H9 (cell line): ENCODE data around the gene FOXB1. TPM values are rescaled to one million over a fixed set of nuclear protein-coding genes. Genes with fewer than 3 reads are reported as not detected.

Source experiments
- DNase-seq: peaks from one replicate; pipeline ENCODE4 v3.0.0-alpha.2; 2017
- H2AFZ ChIP-seq: one replicate; pipeline ENCODE4 v1.6.1; 2013; ENCODE audit warnings: mild to moderate bottlenecking, low read length, control low read depth, moderate library complexity
- H2AK5ac ChIP-seq: 2 replicates; pipeline ENCODE4 v1.6.1; 2013; ENCODE audit warnings: low read length, control low read depth, mixed read lengths; ENCODE audit not compliant: insufficient read length
- H2BK120ac ChIP-seq: one replicate; pipeline ENCODE4 v1.6.1; 2013; ENCODE audit warnings: low read depth, mild to moderate bottlenecking, low read length, control low read depth, inconsistent platforms; ENCODE audit not compliant: poor library complexity, severe bottlenecking
- H2BK12ac ChIP-seq: 2 replicates; pipeline ENCODE4 v1.6.1; 2013; ENCODE audit warnings: low read length, control low read depth, mixed read lengths, low read depth; ENCODE audit not compliant: insufficient read length
- H2BK15ac ChIP-seq: 2 replicates; pipeline ENCODE4 v1.6.1; 2013; ENCODE audit warnings: low read depth, low read length, control low read depth
- H2BK20ac ChIP-seq: one replicate; pipeline ENCODE4 v1.6.1; 2013; ENCODE audit warnings: low read depth, mild to moderate bottlenecking, low read length, control low read depth, inconsistent platforms; ENCODE audit not compliant: poor library complexity, severe bottlenecking
- H2BK5ac ChIP-seq: 2 replicates; pipeline ENCODE4 v1.6.1; 2013; ENCODE audit warnings: low read length, control low read depth, mixed read lengths; ENCODE audit not compliant: insufficient read length
- H3K14ac ChIP-seq: 2 replicates; pipeline ENCODE4 v1.6.1; 2013; ENCODE audit warnings: low read length, control low read depth; ENCODE audit not compliant: insufficient read depth
- H3K18ac ChIP-seq: 2 replicates; pipeline ENCODE4 v1.6.1; 2013; ENCODE audit warnings: low read depth, mild to moderate bottlenecking, mixed read lengths, low read length, control low read depth; ENCODE audit not compliant: insufficient read length
- H3K23ac ChIP-seq: 2 replicates; pipeline ENCODE4 v1.6.1; 2013; ENCODE audit warnings: low read length, control low read depth, mixed read lengths, low read depth; ENCODE audit not compliant: insufficient read length
- H3K23me2 ChIP-seq: 2 replicates; pipeline ENCODE4 v1.6.1; 2013; ENCODE audit warnings: low read depth, mild to moderate bottlenecking, mixed read lengths, low read length, control low read depth; ENCODE audit not compliant: insufficient read length, poor library complexity, severe bottlenecking
- H3K27ac ChIP-seq: 2 replicates; pipeline ENCODE4 v1.5.1; 2013; ENCODE audit warnings: low read length, control low read depth, mixed read lengths, low read depth; ENCODE audit not compliant: insufficient read length
- H3K27me3 ChIP-seq: 2 replicates; pipeline ENCODE4 v1.6.1; 2013; ENCODE audit warnings: low read length, control low read depth, inconsistent platforms; ENCODE audit not compliant: insufficient read depth
- H3K4ac ChIP-seq: 2 replicates; pipeline ENCODE4 v1.6.1; 2013; ENCODE audit warnings: low read depth, mild to moderate bottlenecking, control low read depth, inconsistent platforms, low read length, moderate library complexity
- H3K4me1 ChIP-seq: 2 replicates; pipeline ENCODE4 v1.6.1; 2013; ENCODE audit warnings: low read length, control low read depth, inconsistent platforms; ENCODE audit not compliant: insufficient read depth
- H3K4me2 ChIP-seq: 2 replicates; pipeline ENCODE4 v1.6.1; 2013; ENCODE audit warnings: low read length, control low read depth, mixed read lengths; ENCODE audit not compliant: insufficient read length, insufficient read depth
- H3K56ac ChIP-seq: 2 replicates; pipeline ENCODE4 v1.6.1; 2013; ENCODE audit warnings: low read depth, mild to moderate bottlenecking, mixed read lengths, low read length, control low read depth; ENCODE audit not compliant: insufficient read length
- H3K79me1 ChIP-seq: 2 replicates; pipeline ENCODE4 v1.6.1; 2013; ENCODE audit warnings: low read depth, mild to moderate bottlenecking, moderate library complexity, low read length, control low read depth, inconsistent platforms; ENCODE audit not compliant: insufficient read depth, poor library complexity, severe bottlenecking
- H3K79me2 ChIP-seq: 2 replicates; pipeline ENCODE4 v1.6.1; 2013; ENCODE audit warnings: low read length, control low read depth, inconsistent platforms; ENCODE audit not compliant: insufficient read depth
- H3K9ac ChIP-seq: 2 replicates; pipeline ENCODE4 v1.6.1; 2013; ENCODE audit warnings: low read length, control low read depth, mixed read lengths; ENCODE audit not compliant: insufficient read length; ENCODE audit errors: extremely low read depth
- H3K9me3 ChIP-seq: one replicate; pipeline ENCODE4 v1.6.1; 2013; ENCODE audit warnings: low read depth, low read length, inconsistent platforms; ENCODE audit not compliant: control insufficient read depth
- H3T11ph ChIP-seq: one replicate; pipeline ENCODE4 v1.6.1; 2013; ENCODE audit warnings: mild to moderate bottlenecking, low read length, control low read depth, inconsistent platforms
- H4K20me1 ChIP-seq: one replicate; pipeline ENCODE4 v1.6.1; 2013; ENCODE audit not compliant: control insufficient read depth, insufficient read length, insufficient read depth
- H4K5ac ChIP-seq: 2 replicates; pipeline ENCODE4 v1.6.1; 2013; ENCODE audit warnings: low read depth, mild to moderate bottlenecking, mixed read lengths, low read length, control low read depth; ENCODE audit not compliant: insufficient read length
- H4K8ac ChIP-seq: replicated peaks from 2 replicates; pipeline ENCODE4 v1.6.1; 2013; ENCODE audit warnings: low read length, control low read depth, mixed read lengths, low read depth; ENCODE audit not compliant: insufficient read length
- H4K91ac ChIP-seq: 2 replicates; pipeline ENCODE4 v1.6.1; 2013; ENCODE audit warnings: low read depth, mild to moderate bottlenecking, moderate library complexity, mixed read lengths, low read length, control low read depth; ENCODE audit not compliant: insufficient read length
- H3K27ac Mint-ChIP-seq, 3 experiments: 2 replicates in 2 of 3; 3 replicates in 1 of 3; pipeline ENCODE4 v1.8.0; 2020 to 2021; ENCODE audit warnings: mixed read lengths in 3 of 3, mild to moderate bottlenecking in 1 of 3, moderate library complexity in 1 of 3
- H3K27me3 Mint-ChIP-seq: 2 replicates; pipeline ENCODE4 v1.8.0; 2021; ENCODE audit warnings: low read depth, mild to moderate bottlenecking, moderate library complexity, mixed read lengths
- H3K36me3 Mint-ChIP-seq, 3 experiments: 2 replicates in 2 of 3; 3 replicates in 1 of 3; pipeline ENCODE4 v1.8.0; 2020 to 2021; ENCODE audit warnings: low read depth in 3 of 3, mixed read lengths in 3 of 3; ENCODE audit not compliant: insufficient read depth in 1 of 3
- H3K4me1 Mint-ChIP-seq, 2 experiments: 2 replicates each; pipeline ENCODE4 v1.8.0; 2020; ENCODE audit warnings: mixed read lengths in 2 of 2
- H3K4me3 Mint-ChIP-seq, 2 experiments: 2 replicates in 1 of 2; 3 replicates in 1 of 2; pipeline ENCODE4 v1.8.0; 2020 to 2021; ENCODE audit warnings: mild to moderate bottlenecking in 2 of 2, mixed read lengths in 2 of 2, moderate library complexity in 1 of 2
- H3K9me3 Mint-ChIP-seq, 2 experiments: 2 replicates in 1 of 2; 3 replicates in 1 of 2; pipeline ENCODE4 v1.8.0; 2020; ENCODE audit warnings: mild to moderate bottlenecking in 2 of 2, mixed read lengths in 2 of 2, moderate library complexity in 1 of 2
- WGBS: extraction: QIAGEN DNeasy Blood & Tissue Kit; methylation state at CpG from one replicate; pipeline ENCODE4 v1.1.7; 2013; ENCODE audit warnings: missing lambda C conversion rate, low lambda C conversion rate, mixed read lengths; ENCODE audit not compliant: insufficient read length; ENCODE audit errors: extremely low coverage; 5-methylcytosine and 5-hydroxymethylcytosine counted together
- total RNA-seq: library from RNA; stranded (reverse); gene quantifications from 2 replicates; pipeline ENCODE4 v1.2.1, GENCODE V29; 2021
- TF ChIP-seq, protein P1 (sequence below): fragments of 200-600 bp; sonication (generic); conservative IDR thresholded peaks from 3 replicates; pipeline ENCODE4 v1.8.0; 2021; ENCODE audit warnings: antibody characterized with exemption, mild to moderate bottlenecking

Gene FOXB1
- total RNA-seq, 1 experiment from 2014 or later = 3.5 TPM

DNA sequence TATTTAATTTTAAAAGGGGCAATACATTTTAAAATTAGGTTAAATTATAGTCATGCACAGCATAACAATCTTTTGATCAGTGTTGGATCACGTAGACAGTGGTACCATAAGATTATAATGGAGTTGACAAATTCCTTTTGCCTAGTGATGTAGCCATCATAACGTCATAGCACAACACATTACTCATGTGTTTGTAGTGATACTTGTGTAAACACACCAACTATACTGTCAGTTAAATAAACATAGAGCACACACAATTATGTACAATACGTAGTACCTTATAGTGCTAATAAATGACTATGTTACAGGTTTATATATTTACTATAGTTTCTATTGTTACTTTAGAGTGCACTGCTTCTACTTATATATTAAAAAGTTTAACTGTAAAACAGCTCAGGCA, 31.2 kb downstream of the FOXB1 start:
- Histone ChIP-seq H3K9me3 (no peaks in the 10 kb centered on the region), H3T11ph (no peak overlapping the region), H2BK120ac (no peak overlapping the region), H3K79me1 (no peaks in the 10 kb centered on the region), H3K4me1 (no peaks in the 10 kb centered on the region; the same call in 1 of the 2 replicates), H3K18ac (no peak overlapping the region), H3K4ac (no peak overlapping the region), H4K20me1 (no peaks in the 10 kb centered on the region), H3K56ac (no peak overlapping the region), H2AFZ (no peak overlapping the region), H3K23me2 (no peaks in the 10 kb centered on the region), H4K91ac (no peak overlapping the region), H2BK5ac (no peak overlapping the region), H3K9ac (no peak overlapping the region), H3K27ac (no peak overlapping the region), H2AK5ac (no peak overlapping the region), H2BK12ac (no peak overlapping the region), H3K14ac (no peak overlapping the region), H4K8ac (no peak overlapping the region), H3K23ac (no peak overlapping the region), H4K5ac (no peak overlapping the region), H2BK20ac (no peak overlapping the region), H3K79me2 (no peaks in the 10 kb centered on the region), H2BK15ac (no peak overlapping the region), H3K4me2 (no peak overlapping the region), H3K27me3 (no peaks in the 10 kb centered on the region)
- H3K4me1 Mint-ChIP-seq = peaks cover 31 to 35% of the 10 kb centered on the region in 2 experiments
- H3K27me3 Mint-ChIP-seq = peaks cover 4% of the 10 kb centered on the region; the same call in 1 of the 2 replicates
- WGBS = no CpG with 5 or more reads among the region's 3 CpGs
- no peak for DNase-seq
- H3K4me3 Mint-ChIP-seq = no peak overlapping the region
- H3K36me3 Mint-ChIP-seq = no peaks in the 10 kb centered on the region
- no peaks in the 10 kb centered on the region for H3K9me3 Mint-ChIP-seq
- H3K27ac Mint-ChIP-seq = no peak overlapping the region
- TF ChIP-seq, protein P1, sequence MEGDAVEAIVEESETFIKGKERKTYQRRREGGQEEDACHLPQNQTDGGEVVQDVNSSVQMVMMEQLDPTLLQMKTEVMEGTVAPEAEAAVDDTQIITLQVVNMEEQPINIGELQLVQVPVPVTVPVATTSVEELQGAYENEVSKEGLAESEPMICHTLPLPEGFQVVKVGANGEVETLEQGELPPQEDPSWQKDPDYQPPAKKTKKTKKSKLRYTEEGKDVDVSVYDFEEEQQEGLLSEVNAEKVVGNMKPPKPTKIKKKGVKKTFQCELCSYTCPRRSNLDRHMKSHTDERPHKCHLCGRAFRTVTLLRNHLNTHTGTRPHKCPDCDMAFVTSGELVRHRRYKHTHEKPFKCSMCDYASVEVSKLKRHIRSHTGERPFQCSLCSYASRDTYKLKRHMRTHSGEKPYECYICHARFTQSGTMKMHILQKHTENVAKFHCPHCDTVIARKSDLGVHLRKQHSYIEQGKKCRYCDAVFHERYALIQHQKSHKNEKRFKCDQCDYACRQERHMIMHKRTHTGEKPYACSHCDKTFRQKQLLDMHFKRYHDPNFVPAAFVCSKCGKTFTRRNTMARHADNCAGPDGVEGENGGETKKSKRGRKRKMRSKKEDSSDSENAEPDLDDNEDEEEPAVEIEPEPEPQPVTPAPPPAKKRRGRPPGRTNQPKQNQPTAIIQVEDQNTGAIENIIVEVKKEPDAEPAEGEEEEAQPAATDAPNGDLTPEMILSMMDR = no peak
